ENCODE data around the gene TUBB2A. TPM values are rescaled to one million over a fixed set of nuclear protein-coding genes. Genes with fewer than 3 reads are reported as not detected.

Gene TUBB2A
- total RNA-seq, 1 experiment from 2014 or later = 33.3 TPM

GRCh38 chr6:3202999-3203696, 45.8 kb upstream of the TUBB2A start:
- Histone ChIP-seq H3K36me3 (ENCODE audit: control insufficient read depth, insufficient read depth, low read length) (no peaks in the 10 kb centered on the region), H3K27ac (ENCODE audit: low read length) (no peak overlapping the region), H3K4me1 (ENCODE audit: control insufficient read depth, insufficient read depth, low read length) (no peaks in the 10 kb centered on the region), H3K4me3 (ENCODE audit: low read depth in 2 of 2, low read length in 2 of 2) (no peak overlapping the region), H3K27me3 (ENCODE audit: control insufficient read depth, insufficient read depth, low read length) (no peaks in the 10 kb centered on the region), H3K9me3 (ENCODE audit: control insufficient read depth, insufficient read depth, low read depth, low read length) (no peaks in the 10 kb centered on the region)
- no TSS peak for BruUV-seq (replicated peaks)
- in situ Hi-C loops (cut with HindIII; ENCODE audit: low pct_unique_long_range_greater_than_20kb, low sequenced_read_pairs) = no loop called here
- ATAC-seq (no peak), DNase-seq (ENCODE audit: low read depth, low spot score) (no peak)
- TF ChIP-seq CTCF (IDR thresholded peaks at IDR 0.05) = no peak
- no peak for TF ChIP-seq POLR2AphosphoS5 (IDR thresholded peaks at IDR 0.05; ENCODE audit: low read depth, low read length)
- no peak for TF ChIP-seq SIN3A (IDR thresholded peaks at IDR 0.05; ENCODE audit: borderline replicate concordance, insufficient read depth, low read depth, low read length)
- TF ChIP-seq TCF7L2 (IDR thresholded peaks at IDR 0.05; ENCODE audit: low read depth, low read length) = no peak
- TF ChIP-seq REST (IDR thresholded peaks at IDR 0.05; ENCODE audit: insufficient read depth in 1 of 2, low read depth in 2 of 2, low read length in 1 of 2) = no peak
- POLR2A ChIA-PET = no interaction called here
- intact Hi-C loops (cut with micrococcal nuclease; ENCODE audit: unreplicated experiment) = no loop called here
- CTCF ChIA-PET = no interaction called here

GRCh38 chr6:3201388-3201787, 44.0 kb upstream of the TUBB2A start:
- Histone ChIP-seq H3K4me1 (ENCODE audit: control insufficient read depth, insufficient read depth, low read length) (no peaks in the 10 kb centered on the region), H3K27ac (ENCODE audit: low read length) (no peak overlapping the region), H3K36me3 (ENCODE audit: control insufficient read depth, insufficient read depth, low read length) (no peaks in the 10 kb centered on the region), H3K27me3 (ENCODE audit: control insufficient read depth, insufficient read depth, low read length) (no peaks in the 10 kb centered on the region), H3K4me3 (ENCODE audit: low read depth in 2 of 2, low read length in 2 of 2) (no peak overlapping the region), H3K9me3 (ENCODE audit: control insufficient read depth, insufficient read depth, low read depth, low read length) (no peaks in the 10 kb centered on the region)
- CTCF ChIA-PET = interaction anchor here (0.6 kb wide), 1 partner anchor 202 kb away, joined by 9 read pairs; no protein-coding TSS in a partner anchor
- intact Hi-C loops (cut with micrococcal nuclease; ENCODE audit: unreplicated experiment) (no loop called here), in situ Hi-C loops (cut with HindIII; ENCODE audit: low pct_unique_long_range_greater_than_20kb, low sequenced_read_pairs) (no loop called here)
- POLR2A ChIA-PET = no interaction called here
- no TSS peak for BruUV-seq (replicated peaks)
- ATAC-seq = no peak
- DNase-seq (ENCODE audit: low read depth, low spot score) = no peak
- TF ChIP-seq REST (IDR thresholded peaks at IDR 0.05; ENCODE audit: insufficient read depth in 1 of 2, low read depth in 2 of 2, low read length in 1 of 2) (no peak), TCF7L2 (IDR thresholded peaks at IDR 0.05; ENCODE audit: low read depth, low read length) (no peak), SIN3A (IDR thresholded peaks at IDR 0.05; ENCODE audit: borderline replicate concordance, insufficient read depth, low read depth, low read length) (no peak), POLR2AphosphoS5 (IDR thresholded peaks at IDR 0.05; ENCODE audit: low read depth, low read length) (no peak), CTCF (IDR thresholded peaks at IDR 0.05) (no peak)

Measured in Panc1 (cell line).